HCT116 (cell line): Measurements from ENCODE around the gene PLEKHA6.

ENCODE experiments used
- ATF3 ChIP-seq: IDR thresholded peaks from 2 replicates; pipeline ENCODE4 v1.6.1; 2012
- CEBPB ChIP-seq: IDR thresholded peaks from 2 replicates; pipeline ENCODE4 v1.6.1; 2012; ENCODE audit warnings: low read depth
- CTCF ChIP-seq, 3 experiments: fragments of 200-600 bp in 1 of 3; sonication (generic) in 1 of 3; IDR thresholded peaks in 2 of 3; conservative IDR thresholded peaks in 1 of 3; 2 replicates each; pipeline ENCODE4 v1.5.1; 2012 to 2017; ENCODE audit warnings: low read depth in 2 of 3, low read length in 2 of 3, antibody characterized with exemption in 1 of 3, borderline replicate concordance in 1 of 3, control low read depth in 1 of 3, mild to moderate bottlenecking in 1 of 3, mixed read lengths in 1 of 3, mixed run types in 1 of 3, moderate library complexity in 1 of 3; ENCODE audit not compliant: insufficient read depth in 1 of 3
- EZH2 ChIP-seq: fragments of 200-600 bp; sonication (generic); IDR thresholded peaks from 2 replicates; pipeline ENCODE4 v1.6.1; 2017; ENCODE audit warnings: antibody characterized with exemption, mixed run types
- EZH2phosphoT487 ChIP-seq: fragments of 200-600 bp; IDR thresholded peaks from 2 replicates; pipeline ENCODE4 v1.6.1; 2018; ENCODE audit warnings: antibody characterized with exemption, borderline replicate concordance
- JUND ChIP-seq: IDR thresholded peaks from 2 replicates; pipeline ENCODE4 v1.6.1; 2012
- MAX ChIP-seq: IDR thresholded peaks from 2 replicates; pipeline ENCODE4 v1.6.1; 2012
- POLR2A ChIP-seq: IDR thresholded peaks from 2 replicates; pipeline ENCODE4 v1.7.0; 2011; ENCODE audit warnings: borderline replicate concordance; ENCODE audit not compliant: insufficient read depth, insufficient read length; ENCODE audit errors: extremely low read depth
- POLR2AphosphoS5 ChIP-seq: IDR thresholded peaks from 2 replicates; pipeline ENCODE4 v1.6.1; 2011; ENCODE audit warnings: mild to moderate bottlenecking, low read depth, low read length, moderate library complexity
- REST ChIP-seq: IDR thresholded peaks from 2 replicates; pipeline ENCODE4 v1.6.1; 2012; ENCODE audit warnings: low read depth
- SIN3A ChIP-seq: IDR thresholded peaks from 2 replicates; pipeline ENCODE4 v1.6.1; 2012; ENCODE audit warnings: low read depth
- ZBTB33 ChIP-seq: IDR thresholded peaks from 2 replicates; pipeline ENCODE4 v1.6.1; 2011; ENCODE audit warnings: mild to moderate bottlenecking, low read length, moderate library complexity; ENCODE audit not compliant: insufficient replicate concordance; ENCODE audit errors: extremely low read depth

GRCh38 chr1:204266504-204267034, 93.2 kb downstream of the PLEKHA6 start:
- TF ChIP-seq EZH2 = no peak
- no peak for TF ChIP-seq CTCF (IDR thresholded peaks at IDR 0.05 in 2 of 3, conservative IDR thresholded peaks at IDR 0.05 in 1 of 3; ENCODE audit: borderline replicate concordance in 1 of 3, insufficient read depth in 1 of 3, low read depth in 2 of 3, low read length in 2 of 3)
- TF ChIP-seq POLR2A = no peak
- no peak for TF ChIP-seq EZH2phosphoT487
- no peak for TF ChIP-seq MAX
- no peak for TF ChIP-seq SIN3A
- no peak for TF ChIP-seq CEBPB
- TF ChIP-seq POLR2AphosphoS5 = no peak
- no peak for TF ChIP-seq ZBTB33
- TF ChIP-seq JUND = no peak
- no peak for TF ChIP-seq REST
- TF ChIP-seq ATF3 = no peak
